H1 (cell line): ENCODE data around the gene CCBE1. TPM values are rescaled to one million over a fixed set of nuclear protein-coding genes. Genes with fewer than 3 reads are reported as not detected.

Experiments used
- CTCF ChIA-PET: fragments of 300-600 bp; sonication (Branson Sonifier 250); formaldehyde crosslinking; loops from one replicate; lab custom pipeline; 2021; ENCODE audit not compliant: partially characterized antibody; lab: Charles Lee
- POLR2A ChIA-PET: fragments of 300-600 bp; sonication (Branson Sonifier 250); formaldehyde crosslinking; loops from one replicate; lab custom pipeline; 2021; ENCODE audit warnings: inconsistent platforms; ENCODE audit not compliant: partially characterized antibody; lab: Charles Lee
- DNase-seq, 2 experiments: peaks; one replicate each; pipeline versions ENCODE4 v3.0.0 to v3.0.0-alpha.2; 2010 to 2022; ENCODE audit warnings: low spot score in 2 of 2, low read depth in 1 of 2, mixed read lengths in 1 of 2
- FAIRE-seq: peaks from 2 replicates; lab custom pipeline; 2011; peaks lifted over from hg19 to GRCh38; lab: Jason Lieb, UNC
- H2AFZ ChIP-seq: 2 replicates; pipeline ENCODE4 v1.8.1; 2012; ENCODE audit warnings: low read length, inconsistent platforms
- H2AK5ac ChIP-seq: 2 replicates; pipeline ENCODE4 v1.6.1; 2013; ENCODE audit warnings: low read depth, low read length
- H2BK120ac ChIP-seq: replicated peaks from 2 replicates; pipeline ENCODE3; 2013; ENCODE audit warnings: low read depth, low read length, inconsistent platforms
- H2BK12ac ChIP-seq: 2 replicates; pipeline ENCODE4 v1.6.1; 2013; ENCODE audit warnings: low read depth, low read length
- H2BK15ac ChIP-seq: 2 replicates; pipeline ENCODE4 v1.6.1; 2013; ENCODE audit warnings: low read length
- H2BK20ac ChIP-seq: 2 replicates; pipeline ENCODE4 v1.6.1; 2013; ENCODE audit warnings: low read length
- H2BK5ac ChIP-seq: 2 replicates; pipeline ENCODE4 v1.6.1; 2013; ENCODE audit warnings: low read depth, low read length
- H3K14ac ChIP-seq: 2 replicates; pipeline ENCODE4 v1.6.1; 2013; ENCODE audit warnings: inconsistent platforms; ENCODE audit not compliant: insufficient read length
- H3K18ac ChIP-seq: 2 replicates; pipeline ENCODE4 v1.6.1; 2013; ENCODE audit warnings: low read length; ENCODE audit errors: extremely low read depth
- H3K23ac ChIP-seq: 2 replicates; pipeline ENCODE4 v1.6.1; 2013; ENCODE audit warnings: inconsistent platforms; ENCODE audit not compliant: insufficient read length
- H3K23me2 ChIP-seq: 2 replicates; pipeline ENCODE4 v1.6.1; 2013; ENCODE audit warnings: low read depth, low read length
- H3K27ac ChIP-seq: 2 replicates; pipeline ENCODE4 v1.6.1; 2011; ENCODE audit warnings: low read depth, low read length, inconsistent platforms
- H3K27me3 ChIP-seq, 4 experiments: replicated peaks in 1 of 4; 1 replicate in 1 of 4; 2 replicates in 3 of 4; pipeline versions ENCODE4 v1.6.1 to v1.8.1; 2011 to 2013; ENCODE audit warnings: low read length in 3 of 4, mild to moderate bottlenecking in 3 of 4, inconsistent platforms in 2 of 4, mixed read lengths in 2 of 4, moderate library complexity in 1 of 4; ENCODE audit not compliant: control insufficient read depth in 3 of 4, insufficient read depth in 3 of 4; ENCODE audit errors: extremely low read depth in 1 of 4
- H3K36me3 ChIP-seq, 4 experiments: 2 replicates each; pipeline versions ENCODE4 v1.6.1 to v1.8.1; 2011 to 2013; ENCODE audit warnings: mild to moderate bottlenecking in 4 of 4, low read length in 3 of 4, moderate library complexity in 2 of 4, control low read depth in 1 of 4, inconsistent platforms in 1 of 4; ENCODE audit not compliant: insufficient read depth in 4 of 4, control insufficient read depth in 2 of 4
- H3K4ac ChIP-seq: replicated peaks from 2 replicates; pipeline ENCODE3; 2013; ENCODE audit warnings: low read length, low read depth, mixed read lengths, inconsistent platforms; ENCODE audit not compliant: insufficient read length
- H3K4me1 ChIP-seq, 4 experiments: replicated peaks in 1 of 4; 1 replicate in 1 of 4; 2 replicates in 3 of 4; pipeline versions ENCODE4 v1.6.1 to v1.8.1; 2011 to 2013; ENCODE audit warnings: low read length in 3 of 4, inconsistent platforms in 2 of 4, mixed read lengths in 1 of 4; ENCODE audit not compliant: insufficient read depth in 4 of 4, control insufficient read depth in 3 of 4
- H3K4me2 ChIP-seq, 2 experiments: 2 replicates each; pipeline versions ENCODE4 v1.6.1 to v1.8.1; 2011 to 2013; ENCODE audit warnings: low read depth in 2 of 2, low read length in 2 of 2, control low read depth in 1 of 2, inconsistent platforms in 1 of 2, mild to moderate bottlenecking in 1 of 2; ENCODE audit not compliant: insufficient read depth in 1 of 2
- H3K4me3 ChIP-seq, 4 experiments: fragments of 200-600, 300-600 bp in 1 of 4; sonication (generic), shearing (Covaris generic), sonication (Bioruptor Twin) in 1 of 4; 2 replicates each; pipeline versions ENCODE4 v1.5.1 to v1.8.1; 2011 to 2016; ENCODE audit warnings: low read length in 4 of 4, low read depth in 3 of 4, control low read depth in 2 of 4, inconsistent platforms in 2 of 4, mild to moderate bottlenecking in 2 of 4, mixed read lengths in 1 of 4, moderate library complexity in 1 of 4; ENCODE audit not compliant: insufficient read depth in 2 of 4; ENCODE audit errors: extremely low read depth in 1 of 4
- H3K56ac ChIP-seq: replicated peaks from 2 replicates; pipeline ENCODE3; 2013; ENCODE audit warnings: low read depth, mild to moderate bottlenecking, mixed read lengths, low read length, inconsistent platforms; ENCODE audit not compliant: insufficient read length
- H3K79me1 ChIP-seq: 2 replicates; pipeline ENCODE4 v1.6.1; 2013; ENCODE audit warnings: low read depth, low read length, control low read depth
- H3K79me2 ChIP-seq, 2 experiments: 2 replicates each; pipeline versions ENCODE4 v1.6.1 to v1.8.1; 2012 to 2013; ENCODE audit warnings: low read length in 2 of 2, mild to moderate bottlenecking in 2 of 2, inconsistent platforms in 1 of 2; ENCODE audit not compliant: insufficient read depth in 2 of 2, control insufficient read depth in 1 of 2
- H3K9ac ChIP-seq, 4 experiments: replicated peaks in 1 of 4; 1 replicate in 1 of 4; 2 replicates in 3 of 4; pipeline versions ENCODE4 v1.6.1 to v1.8.1; 2011 to 2013; ENCODE audit warnings: low read depth in 3 of 4, low read length in 3 of 4, control low read depth in 2 of 4, mild to moderate bottlenecking in 2 of 4, moderate library complexity in 2 of 4, inconsistent platforms in 1 of 4; ENCODE audit errors: extremely low read depth in 1 of 4
- H3K9me3 ChIP-seq, 2 experiments: 2 replicates each; pipeline versions ENCODE4 v1.6.1 to v1.8.1; 2012 to 2013; ENCODE audit warnings: mild to moderate bottlenecking in 2 of 2, moderate library complexity in 2 of 2, control low read depth in 1 of 2, inconsistent platforms in 1 of 2, low read depth in 1 of 2, low read length in 1 of 2, mixed read lengths in 1 of 2; ENCODE audit not compliant: insufficient read depth in 2 of 2
- H4K20me1 ChIP-seq, 2 experiments: replicated peaks in 1 of 2; 2 replicates each; pipeline versions ENCODE3 to v1.8.1; 2011 to 2013; ENCODE audit warnings: inconsistent platforms in 2 of 2, low read length in 2 of 2, mild to moderate bottlenecking in 1 of 2; ENCODE audit not compliant: insufficient read depth in 2 of 2, control insufficient read depth in 1 of 2
- H4K5ac ChIP-seq: 2 replicates; pipeline ENCODE4 v1.6.1; 2013; ENCODE audit warnings: low read length, low read depth, mixed read lengths, inconsistent platforms; ENCODE audit not compliant: insufficient read length
- H4K8ac ChIP-seq: 2 replicates; pipeline ENCODE4 v1.8.0; 2013; ENCODE audit warnings: mild to moderate bottlenecking, moderate library complexity, low read length, inconsistent platforms; ENCODE audit not compliant: insufficient read depth; ENCODE audit errors: extremely low read depth
- H4K91ac ChIP-seq: replicated peaks from 2 replicates; pipeline ENCODE3; 2013; ENCODE audit warnings: low read length, mixed read lengths, inconsistent platforms; ENCODE audit not compliant: insufficient read length
- CEBPB ChIP-seq: IDR thresholded peaks from 2 replicates; pipeline ENCODE4 v1.6.1; 2012; ENCODE audit warnings: low read depth, low read length
- CTBP2 ChIP-seq: IDR thresholded peaks from 2 replicates; pipeline ENCODE4 v1.7.0; 2011; ENCODE audit warnings: borderline replicate concordance, mild to moderate bottlenecking, moderate library complexity, mixed read lengths, low read length; ENCODE audit not compliant: insufficient read depth, insufficient read length
- NRF1 ChIP-seq: IDR thresholded peaks from 2 replicates; pipeline ENCODE4 v1.6.1; 2011; ENCODE audit warnings: mild to moderate bottlenecking, low read depth, low read length, improper control_type of control experiment
- POLR2AphosphoS5 ChIP-seq: IDR thresholded peaks from 2 replicates; pipeline ENCODE4 v1.6.1; 2011; ENCODE audit warnings: low read depth, low read length
- RAD21 ChIP-seq, 2 experiments: IDR thresholded peaks in 1 of 2; conservative IDR thresholded peaks in 1 of 2; 2 replicates each; pipeline ENCODE4 v1.6.1; 2011; ENCODE audit warnings: low read depth in 2 of 2, low read length in 2 of 2, improper control_type of control experiment in 1 of 2, inconsistent platforms in 1 of 2, mild to moderate bottlenecking in 1 of 2, moderate library complexity in 1 of 2
- SRF ChIP-seq: IDR thresholded peaks from 2 replicates; pipeline ENCODE4 v1.6.1; 2011; ENCODE audit warnings: mild to moderate bottlenecking, low read depth, low read length, moderate library complexity
- SUZ12 ChIP-seq: fragments of 200-600 bp; sonication (generic); IDR thresholded peaks from 2 replicates; pipeline ENCODE4 v1.6.1; 2012; ENCODE audit warnings: mild to moderate bottlenecking, inconsistent platforms, low read length, moderate library complexity, mixed read lengths
- TAF7 ChIP-seq: optimal IDR thresholded peaks from 2 replicates; pipeline ENCODE3; 2011; ENCODE audit warnings: low read depth, mild to moderate bottlenecking, inconsistent platforms, low read length, moderate library complexity, borderline replicate concordance
- TCF12 ChIP-seq: IDR thresholded peaks from 2 replicates; pipeline ENCODE4 v1.6.1; 2011; ENCODE audit warnings: low read depth, mild to moderate bottlenecking, low read length
- WGBS, 2 experiments: shearing (Covaris generic) in 1 of 2; methylation state at CpG; one replicate each; pipeline versions ENCODE4 v1.1.6 to v1.1.7; 2013 to 2015; ENCODE audit warnings: low lambda C conversion rate in 2 of 2, mixed read lengths in 2 of 2, inconsistent platforms in 1 of 2, low coverage in 1 of 2, missing lambda C conversion rate in 1 of 2; ENCODE audit not compliant: insufficient replicate concordance in 2 of 2, insufficient coverage in 1 of 2, insufficient read length in 1 of 2; ENCODE audit errors: extremely low coverage in 1 of 2, missing lambda C conversion rate in 1 of 2; 5-methylcytosine and 5-hydroxymethylcytosine counted together
- polyA plus RNA-seq, 7 experiments: library from polyadenylated mRNA; depleted of rRNA in 3 of 7; stranded (reverse) in 5 of 7; unstranded in 2 of 7; fragments of >200 nt in 5 of 7; fragments of 200-250 nt in 2 of 7; gene quantifications; 1 replicate in 5 of 7; 2 replicates in 1 of 7; 4 replicates in 1 of 7; pipeline versions ENCODE4 v1.2.1 to v1.2.3, GENCODE V29; 2011 to 2013; ENCODE audit warnings: missing spikeins in 2 of 7, mixed read lengths in 2 of 7
- total RNA-seq: library from RNA; stranded (reverse); fragmentation: NEBNext Ultra II Directional; extraction: Animal tissue kit (Norgen Biotek cat#: 25700); gene quantifications from 2 replicates; pipeline ENCODE4 v1.2.1, GENCODE V29; 2021
- TF ChIP-seq, protein P1 (sequence below): IDR thresholded peaks from 2 replicates; pipeline ENCODE4 v1.6.1; 2012; ENCODE audit warnings: low read length, inconsistent platforms
- TF ChIP-seq, protein P2 (sequence below): IDR thresholded peaks from 2 replicates; pipeline ENCODE4 v1.6.1; 2011; ENCODE audit warnings: low read depth, mild to moderate bottlenecking, low read length; ENCODE audit not compliant: insufficient read depth

The CCBE1 gene
- total and polyA plus RNA-seq, 2 of the 8 experiments (the other 6 are each of a cell fraction or from before 2014, with no cell fraction given): 2.1 to 2.6 TPM

DNA sequence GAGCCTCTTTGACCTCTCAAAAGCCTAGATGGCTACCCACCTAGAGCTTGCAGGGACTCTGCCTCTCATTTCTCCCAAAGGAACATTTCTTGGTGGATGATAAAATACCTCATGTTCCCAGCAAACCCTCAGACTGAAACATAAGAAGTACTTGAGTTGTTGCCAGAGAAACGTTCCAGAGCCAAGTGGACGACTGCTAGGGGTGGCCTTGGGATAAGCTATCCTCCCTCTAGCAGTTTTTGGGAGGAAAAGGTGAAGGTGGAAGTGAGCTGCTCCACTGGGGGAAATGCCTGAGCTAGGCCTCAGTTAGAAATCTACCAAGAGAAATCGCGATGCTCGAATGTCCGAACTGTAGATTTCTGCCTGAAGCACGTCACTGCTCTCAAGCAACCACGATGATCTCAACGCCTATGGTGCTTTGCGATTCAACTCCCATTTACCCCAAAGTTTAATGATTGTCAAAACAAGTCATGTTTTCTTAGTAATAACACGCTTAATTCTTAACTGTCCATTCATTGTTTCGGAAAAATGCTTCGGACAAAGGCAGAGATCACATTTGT is 91.5 kb downstream of the CCBE1 start:
- Histone ChIP-seq H3K18ac (no peak overlapping the region), H3K23me2 (no peaks in the 10 kb centered on the region), H3K4me3 (no peak overlapping the region), H4K91ac (no peak overlapping the region), H2BK5ac (no peak overlapping the region), H4K5ac (no peak overlapping the region), H2BK120ac (no peak overlapping the region), H3K79me2 (no peaks in the 10 kb centered on the region), H2AFZ (no peak overlapping the region), H3K36me3 (no peaks in the 10 kb centered on the region), H3K9ac (no peak overlapping the region), H3K4ac (no peak overlapping the region), H4K8ac (no peak overlapping the region), H3K9me3 (no peaks in the 10 kb centered on the region), H2BK20ac (no peak overlapping the region), H3K79me1 (no peaks in the 10 kb centered on the region), H3K4me2 (no peak overlapping the region), H2AK5ac (no peak overlapping the region), H4K20me1 (no peaks in the 10 kb centered on the region), H3K14ac (no peak overlapping the region), H3K27me3 (no peaks in the 10 kb centered on the region), H2BK12ac (no peak overlapping the region), H3K4me1 (peaks cover 0 to under 1% (median 0%) of the 10 kb centered on the region in 4 experiments; a peak in 2 of 7 replicates), H3K56ac (no peak overlapping the region), H2BK15ac (no peak overlapping the region), H3K23ac (no peak overlapping the region), H3K27ac (no peak overlapping the region)
- FAIRE-seq (no peak), DNase-seq (no peak)
- CTCF ChIA-PET: interaction anchor here (0.8 to 2.1 kb wide), 2 partner anchors 26 to 101 kb away, joined by 3 to 7 read pairs; no protein-coding TSS in a partner anchor
- WGBS, 2 experiments: 92% methylated on average over 13 of the region's 13 CpGs; no CpG with 5 or more reads in 1 of the 2 experiments
- POLR2A ChIA-PET: no interaction called here
- TF ChIP-seq, protein P1, sequence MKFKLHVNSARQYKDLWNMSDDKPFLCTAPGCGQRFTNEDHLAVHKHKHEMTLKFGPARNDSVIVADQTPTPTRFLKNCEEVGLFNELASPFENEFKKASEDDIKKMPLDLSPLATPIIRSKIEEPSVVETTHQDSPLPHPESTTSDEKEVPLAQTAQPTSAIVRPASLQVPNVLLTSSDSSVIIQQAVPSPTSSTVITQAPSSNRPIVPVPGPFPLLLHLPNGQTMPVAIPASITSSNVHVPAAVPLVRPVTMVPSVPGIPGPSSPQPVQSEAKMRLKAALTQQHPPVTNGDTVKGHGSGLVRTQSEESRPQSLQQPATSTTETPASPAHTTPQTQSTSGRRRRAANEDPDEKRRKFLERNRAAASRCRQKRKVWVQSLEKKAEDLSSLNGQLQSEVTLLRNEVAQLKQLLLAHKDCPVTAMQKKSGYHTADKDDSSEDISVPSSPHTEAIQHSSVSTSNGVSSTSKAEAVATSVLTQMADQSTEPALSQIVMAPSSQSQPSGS: no peak
- TF ChIP-seq CEBPB (no peak), NRF1 (no peak), SRF (no peak), RAD21 (IDR thresholded peaks at IDR 0.05 in 1 of 2, conservative IDR thresholded peaks at IDR 0.05 in 1 of 2; ENCODE audit: low read depth in 2 of 2, low read length in 2 of 2) (no peak), TAF7 (no peak), TCF12 (no peak), CTBP2 (no peak), SUZ12 (no peak), POLR2AphosphoS5 (no peak)
- TF ChIP-seq, protein P2, sequence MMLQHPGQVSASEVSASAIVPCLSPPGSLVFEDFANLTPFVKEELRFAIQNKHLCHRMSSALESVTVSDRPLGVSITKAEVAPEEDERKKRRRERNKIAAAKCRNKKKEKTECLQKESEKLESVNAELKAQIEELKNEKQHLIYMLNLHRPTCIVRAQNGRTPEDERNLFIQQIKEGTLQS: no peak
